Jurkat, Clone E6-1 (cell line): ENCODE data around the gene TPR.

ENCODE experiments used
- DNase-seq: peaks from one replicate; pipeline ENCODE4 v3.0.0-alpha.2; 2011; ENCODE audit warnings: low read depth, low spot score
- H3K4me3 ChIP-seq: 2 replicates; pipeline ENCODE4 v1.5.1; 2011; ENCODE audit warnings: mild to moderate bottlenecking, low read length, control low read depth, moderate library complexity

TPR gene

DNA sequence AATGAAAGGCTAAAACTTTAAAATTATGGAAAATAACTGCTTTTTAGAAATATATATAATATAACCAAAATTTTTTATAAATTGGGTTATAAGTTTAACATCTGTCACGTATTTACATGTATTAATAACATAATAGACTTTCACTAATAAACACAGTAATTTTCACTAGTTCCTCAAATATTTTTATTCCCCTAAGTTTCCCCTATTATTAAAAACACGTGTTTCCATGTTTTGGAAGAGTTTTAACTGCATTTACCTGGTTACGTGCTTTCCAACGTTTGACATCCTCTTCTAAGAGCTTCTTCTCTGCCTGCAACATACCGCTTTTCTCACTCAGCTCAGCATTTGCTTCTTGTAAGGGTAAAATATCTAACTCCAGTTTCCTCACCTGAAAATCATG, 34.3 kb downstream of the TPR start:
- H3K4me3 ChIP-seq, result no peak overlapping the region
- DNase-seq, result no peak

DNA sequence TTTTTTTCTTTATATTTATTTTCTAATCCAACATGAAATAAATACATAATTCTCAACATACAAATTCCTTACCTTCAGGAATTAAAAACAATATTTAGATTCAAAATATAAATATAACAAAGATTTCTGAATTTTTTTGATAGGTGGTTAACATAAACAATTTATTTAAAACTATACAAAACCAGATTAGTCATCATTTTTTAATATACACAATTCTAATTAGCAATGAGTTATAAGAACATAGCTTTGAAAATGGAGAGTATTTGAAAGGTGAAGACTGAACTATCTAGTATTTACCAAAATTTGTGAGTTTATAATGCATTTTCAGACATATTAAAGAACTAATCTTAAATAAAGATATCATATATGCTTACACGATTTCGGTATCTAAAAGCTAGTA, 37.5 kb downstream of the TPR start:
- no peak overlapping the region for H3K4me3 ChIP-seq
- no peak for DNase-seq

DNA sequence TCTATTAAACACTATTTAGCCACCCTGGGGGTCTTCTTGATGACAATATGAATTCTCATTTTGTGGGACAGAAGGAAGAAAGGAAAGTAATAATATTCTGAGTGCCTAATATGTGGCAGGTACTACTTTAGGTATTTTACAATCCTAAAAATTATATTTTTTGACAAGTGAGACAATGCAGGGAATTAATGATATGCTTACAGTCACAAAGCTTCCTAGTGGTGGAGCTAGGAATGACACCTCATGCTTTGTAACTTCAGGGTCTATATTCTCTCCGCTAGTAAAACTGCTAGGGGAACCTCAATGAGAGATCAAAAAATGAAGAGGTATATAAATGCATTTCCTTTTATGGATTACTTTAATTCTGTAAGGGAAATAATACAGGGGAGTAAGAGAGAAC, 44.3 kb downstream of the TPR start:
- DNase-seq, result no peak
- no peak overlapping the region for H3K4me3 ChIP-seq

DNA sequence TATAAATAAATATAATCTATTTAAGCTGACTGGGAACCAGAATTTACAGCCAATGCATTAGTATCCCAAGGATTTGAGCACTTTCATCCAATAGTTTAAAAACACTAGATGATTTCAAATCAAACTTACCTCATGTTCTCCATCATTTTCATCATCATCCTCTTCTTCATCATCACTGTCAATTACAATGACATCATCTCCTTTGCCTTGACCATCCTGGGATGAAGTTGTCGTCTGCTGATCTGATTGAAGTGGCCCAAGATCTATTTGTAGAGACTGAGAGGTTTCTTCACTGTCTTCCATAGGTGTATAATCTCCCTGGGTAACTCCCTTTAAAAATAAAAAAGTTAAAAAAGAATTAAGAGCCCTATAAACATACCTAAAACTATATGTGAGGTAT, 47.7 kb downstream of the TPR start:
- DNase-seq, result no peak
- no peak overlapping the region for H3K4me3 ChIP-seq

DNA sequence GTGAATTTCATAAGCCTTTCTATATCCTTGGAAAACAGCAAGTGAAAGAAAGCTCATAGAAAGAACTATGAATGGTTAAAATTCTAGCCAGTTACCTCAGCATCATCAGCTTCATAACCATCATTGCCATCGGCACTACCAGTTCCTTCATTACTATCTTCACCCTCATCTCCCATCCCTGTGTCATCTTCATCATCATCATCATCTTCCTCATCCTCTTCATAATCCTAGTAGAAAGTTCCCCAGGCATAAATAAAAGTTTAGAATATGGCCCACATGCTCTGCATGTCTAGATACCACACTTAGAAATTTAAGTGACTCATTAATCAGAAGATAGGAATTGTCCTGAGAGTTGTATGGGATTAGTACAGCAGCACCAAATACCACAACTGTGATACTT, 49.0 kb downstream of the TPR start:
- no peak overlapping the region for H3K4me3 ChIP-seq
- no peak for DNase-seq

DNA sequence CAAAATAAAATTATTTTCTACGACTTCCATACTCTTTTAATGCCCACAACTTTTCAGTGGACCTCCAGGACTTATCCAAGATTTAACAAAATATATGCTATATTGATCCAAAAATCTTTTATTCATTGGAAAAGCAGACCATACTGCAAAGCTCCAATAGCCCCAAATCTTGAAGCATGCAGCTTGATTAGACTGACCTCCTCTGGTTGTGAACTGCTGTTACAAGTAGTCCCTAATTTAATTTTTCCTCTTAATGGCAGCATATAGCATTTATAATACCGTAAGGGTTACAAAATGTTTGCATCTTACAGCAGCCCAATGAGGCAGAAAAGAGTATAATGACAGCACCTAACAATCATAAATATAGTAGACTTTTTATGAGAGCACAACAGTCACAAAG, 49.8 kb downstream of the TPR start:
- no peak overlapping the region for H3K4me3 ChIP-seq
- no peak for DNase-seq

DNA sequence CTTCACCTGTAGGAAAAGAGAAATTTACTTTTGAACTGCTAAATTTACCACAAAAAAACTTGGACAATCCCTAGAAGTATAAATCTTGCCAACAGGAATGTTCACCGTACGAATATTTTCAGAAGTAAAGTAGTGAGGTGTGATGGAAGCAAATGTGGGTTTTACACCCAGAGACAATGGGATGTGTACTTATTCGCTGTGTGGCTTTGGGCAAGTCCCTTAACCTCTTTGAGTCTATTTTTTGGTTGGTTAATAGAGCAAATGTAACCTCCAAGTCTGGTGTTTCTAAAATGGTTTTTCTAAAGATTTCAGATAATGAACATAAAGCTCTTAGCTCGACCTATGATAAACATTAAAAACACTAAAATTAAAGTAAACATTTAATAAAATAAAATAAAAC, 51.2 kb downstream of the TPR start:
- DNase-seq, result no peak
- no peak overlapping the region for H3K4me3 ChIP-seq

DNA sequence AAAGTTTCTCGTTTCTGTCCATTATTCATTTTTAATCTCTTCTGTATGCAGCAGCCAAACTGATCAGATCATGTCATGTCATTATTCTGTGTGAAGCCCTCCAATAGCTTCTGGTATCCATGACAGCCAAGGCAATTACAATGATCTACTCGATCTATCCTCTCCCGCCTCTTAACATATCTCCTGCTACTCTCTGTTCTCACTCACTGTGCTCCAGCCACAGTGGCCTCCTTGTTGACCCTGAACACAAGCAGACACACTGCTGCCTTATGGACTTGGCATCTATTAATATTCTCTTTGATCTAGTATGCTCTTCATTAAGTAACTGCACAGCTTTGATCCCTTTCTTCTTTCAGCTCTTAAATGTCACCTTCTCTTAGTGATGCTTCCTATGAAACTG, 59.5 kb downstream of the TPR start:
- DNase-seq, result no peak
- no peak overlapping the region for H3K4me3 ChIP-seq

DNA sequence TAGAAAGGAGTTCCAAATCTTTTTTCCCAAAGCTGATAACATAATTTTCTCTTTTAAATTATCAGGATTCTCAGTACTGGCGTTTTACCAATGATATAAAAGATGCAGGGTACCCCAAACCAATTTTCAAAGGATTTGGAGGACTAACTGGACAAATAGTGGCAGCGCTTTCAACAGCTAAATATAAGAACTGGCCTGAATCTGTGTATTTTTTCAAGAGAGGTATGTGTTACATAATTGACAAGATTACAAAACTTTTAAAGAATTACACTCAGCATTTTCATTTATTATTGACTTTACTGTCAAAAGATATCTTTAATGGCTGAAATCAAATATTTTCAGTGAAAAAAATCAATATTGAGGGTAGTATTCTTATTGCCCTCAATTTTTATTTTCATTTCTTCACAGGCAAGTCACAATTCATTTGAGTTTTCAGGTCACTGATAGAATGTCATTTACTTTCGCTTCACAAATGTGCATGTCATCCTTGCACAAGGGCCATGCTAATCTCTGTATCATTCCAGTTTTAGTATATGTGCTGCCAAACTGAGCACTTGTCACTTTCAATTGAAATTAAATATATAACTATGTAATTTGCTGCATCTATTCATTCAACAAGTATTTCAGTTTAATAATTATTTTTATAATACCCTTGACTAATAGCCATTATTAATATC, 63.5 kb downstream of the TPR start:
- H3K4me3 ChIP-seq, result no peak overlapping the region
- no peak for DNase-seq

DNA sequence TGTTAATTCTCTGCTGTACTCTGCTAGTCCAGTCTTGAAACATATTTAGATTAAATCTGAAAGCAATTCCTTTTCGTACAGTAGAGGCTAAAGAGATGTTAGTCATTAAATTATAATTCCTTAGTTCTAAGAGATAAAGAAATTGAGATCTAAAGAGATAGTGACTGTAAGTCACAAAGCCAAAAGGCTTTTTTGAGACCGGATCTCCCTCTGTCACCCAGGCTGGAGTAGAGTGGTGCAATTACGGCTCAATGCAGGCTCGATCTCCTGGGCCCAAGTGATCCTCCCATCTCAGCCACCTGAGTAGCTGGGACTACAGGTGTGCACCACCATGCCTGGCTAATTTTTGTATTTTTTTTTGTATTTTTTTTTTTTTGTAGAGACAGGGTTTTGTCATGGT, 64.7 kb downstream of the TPR start:
- no peak for DNase-seq
- H3K4me3 ChIP-seq, result no peak overlapping the region

DNA sequence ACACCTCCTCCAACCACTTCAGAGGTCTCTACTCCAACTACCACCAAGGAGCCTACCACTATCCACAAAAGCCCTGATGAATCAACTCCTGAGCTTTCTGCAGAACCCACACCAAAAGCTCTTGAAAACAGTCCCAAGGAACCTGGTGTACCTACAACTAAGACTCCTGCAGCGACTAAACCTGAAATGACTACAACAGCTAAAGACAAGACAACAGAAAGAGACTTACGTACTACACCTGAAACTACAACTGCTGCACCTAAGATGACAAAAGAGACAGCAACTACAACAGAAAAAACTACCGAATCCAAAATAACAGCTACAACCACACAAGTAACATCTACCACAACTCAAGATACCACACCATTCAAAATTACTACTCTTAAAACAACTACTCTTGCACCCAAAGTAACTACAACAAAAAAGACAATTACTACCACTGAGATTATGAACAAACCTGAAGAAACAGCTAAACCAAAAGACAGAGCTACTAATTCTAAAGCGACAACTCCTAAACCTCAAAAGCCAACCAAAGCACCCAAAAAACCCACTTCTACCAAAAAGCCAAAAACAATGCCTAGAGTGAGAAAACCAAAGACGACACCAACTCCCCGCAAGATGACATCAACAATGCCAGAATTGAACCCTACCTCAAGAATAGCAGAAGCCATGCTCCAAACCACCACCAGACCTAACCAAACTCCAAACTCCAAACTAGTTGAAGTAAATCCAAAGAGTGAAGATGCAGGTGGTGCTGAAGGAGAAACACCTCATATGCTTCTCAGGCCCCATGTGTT, 66.6 kb downstream of the TPR start:
- no peak overlapping the region for H3K4me3 ChIP-seq
- DNase-seq, result peak; percentile 68

DNA sequence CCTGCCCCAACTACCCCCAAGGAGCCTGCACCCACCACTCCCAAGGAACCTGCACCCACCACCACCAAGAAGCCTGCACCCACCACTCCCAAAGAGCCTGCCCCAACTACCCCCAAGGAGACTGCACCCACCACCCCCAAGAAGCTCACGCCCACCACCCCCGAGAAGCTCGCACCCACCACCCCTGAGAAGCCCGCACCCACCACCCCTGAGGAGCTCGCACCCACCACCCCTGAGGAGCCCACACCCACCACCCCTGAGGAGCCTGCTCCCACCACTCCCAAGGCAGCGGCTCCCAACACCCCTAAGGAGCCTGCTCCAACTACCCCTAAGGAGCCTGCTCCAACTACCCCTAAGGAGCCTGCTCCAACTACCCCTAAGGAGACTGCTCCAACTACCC, 67.6 kb downstream of the TPR start:
- no peak overlapping the region for H3K4me3 ChIP-seq
- DNase-seq, result no peak

DNA sequence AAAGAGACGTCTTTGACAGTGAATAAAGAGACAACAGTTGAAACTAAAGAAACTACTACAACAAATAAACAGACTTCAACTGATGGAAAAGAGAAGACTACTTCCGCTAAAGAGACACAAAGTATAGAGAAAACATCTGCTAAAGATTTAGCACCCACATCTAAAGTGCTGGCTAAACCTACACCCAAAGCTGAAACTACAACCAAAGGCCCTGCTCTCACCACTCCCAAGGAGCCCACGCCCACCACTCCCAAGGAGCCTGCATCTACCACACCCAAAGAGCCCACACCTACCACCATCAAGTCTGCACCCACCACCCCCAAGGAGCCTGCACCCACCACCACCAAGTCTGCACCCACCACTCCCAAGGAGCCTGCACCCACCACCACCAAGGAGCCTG, 68.5 kb downstream of the TPR start:
- no peak overlapping the region for H3K4me3 ChIP-seq
- peak; percentile 84 for DNase-seq

DNA sequence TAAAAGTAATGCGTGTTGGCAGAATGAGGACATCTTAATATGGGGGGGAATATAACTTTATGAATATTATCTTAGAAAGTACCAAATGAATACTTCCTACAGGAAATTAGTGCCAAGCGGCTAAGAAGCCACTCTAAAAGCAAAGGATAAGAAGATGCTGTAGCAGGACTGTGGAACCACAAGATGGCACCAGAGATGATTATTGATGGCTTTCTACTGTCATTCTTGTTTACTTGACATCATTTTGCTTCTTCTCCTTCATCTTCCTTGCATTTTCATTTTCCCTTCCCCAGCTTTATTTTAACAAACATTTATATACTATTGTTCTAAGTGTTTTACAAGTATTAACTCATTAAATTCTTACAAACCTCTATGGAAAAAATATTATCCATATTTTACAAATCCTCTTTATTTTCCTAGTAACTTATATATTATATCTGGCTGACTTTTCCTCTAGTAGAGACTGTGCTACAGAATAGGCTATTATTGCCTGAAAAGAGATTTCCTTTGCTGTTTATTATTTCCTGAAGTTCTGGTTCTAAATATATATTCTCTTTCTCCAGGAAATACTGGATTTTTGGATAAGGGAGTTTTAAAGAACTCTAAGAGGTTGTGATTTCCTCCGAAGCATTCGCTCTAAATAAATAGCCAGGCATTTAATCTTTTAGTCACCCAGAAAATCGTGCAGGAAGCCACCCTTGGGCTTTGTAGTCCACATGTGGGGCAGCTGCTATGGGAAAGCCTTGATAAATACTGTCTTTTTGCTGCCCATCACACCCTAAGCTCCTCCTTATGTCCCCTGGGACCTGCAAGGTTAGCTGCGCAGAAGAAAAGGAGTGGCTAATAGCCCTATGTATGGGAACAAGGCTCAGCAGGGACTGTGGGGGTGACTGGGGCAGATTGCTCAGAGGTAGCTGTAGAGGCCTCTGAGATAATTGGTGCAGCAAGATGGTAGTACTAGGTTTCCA, 69.8 kb downstream of the TPR start:
- DNase-seq, result peak; percentile 79

DNA sequence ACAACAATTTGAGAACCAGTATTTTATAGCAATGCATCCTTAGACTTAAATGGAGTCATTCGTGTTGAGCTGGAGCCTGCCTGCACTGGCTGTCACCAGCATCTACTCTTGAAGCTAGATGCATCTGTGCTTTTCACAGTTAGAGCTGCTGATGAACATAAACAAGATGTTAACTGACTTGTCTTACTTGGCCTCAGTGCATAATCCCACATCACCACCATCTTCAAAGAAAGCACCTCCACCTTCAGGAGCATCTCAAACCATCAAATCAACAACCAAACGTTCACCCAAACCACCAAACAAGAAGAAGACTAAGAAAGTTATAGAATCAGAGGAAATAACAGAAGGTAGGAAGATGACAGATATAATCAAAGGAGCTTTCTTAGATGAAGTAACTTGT, 71.1 kb downstream of the TPR start:
- no peak overlapping the region for H3K4me3 ChIP-seq

More for the DNA sequence above, 69.8 kb downstream of the TPR start:
- H3K4me3 ChIP-seq, result no peak overlapping the region

DNA sequence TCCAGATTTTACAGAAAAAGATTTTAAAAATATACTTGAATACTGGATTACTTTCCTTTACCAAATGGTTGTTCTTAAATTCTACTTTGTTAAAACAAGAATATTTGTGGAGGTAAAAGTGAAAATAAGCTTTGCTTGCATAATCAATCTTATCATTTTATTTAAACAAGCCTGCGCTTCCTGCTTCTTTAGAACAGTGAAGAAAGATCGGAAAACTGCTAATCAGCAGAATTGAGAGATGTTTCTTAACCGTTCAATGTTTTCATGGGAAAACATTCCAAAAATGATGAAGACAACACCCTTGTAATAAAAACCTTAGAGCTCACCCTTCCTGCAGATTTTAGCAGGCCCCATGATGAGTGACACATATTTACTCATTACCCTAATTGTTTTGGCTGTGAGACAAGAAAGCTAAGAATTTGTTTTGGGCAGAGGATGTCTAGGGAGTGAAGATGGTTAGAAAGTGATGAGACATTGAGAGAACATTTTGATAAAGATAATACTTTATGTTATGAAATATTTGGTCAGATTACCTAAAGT, 72.6 kb downstream of the TPR start:
- DNase-seq, result no peak
- no peak overlapping the region for H3K4me3 ChIP-seq

More for the DNA sequence above, 71.1 kb downstream of the TPR start:
- peak; percentile 95 for DNase-seq

DNA sequence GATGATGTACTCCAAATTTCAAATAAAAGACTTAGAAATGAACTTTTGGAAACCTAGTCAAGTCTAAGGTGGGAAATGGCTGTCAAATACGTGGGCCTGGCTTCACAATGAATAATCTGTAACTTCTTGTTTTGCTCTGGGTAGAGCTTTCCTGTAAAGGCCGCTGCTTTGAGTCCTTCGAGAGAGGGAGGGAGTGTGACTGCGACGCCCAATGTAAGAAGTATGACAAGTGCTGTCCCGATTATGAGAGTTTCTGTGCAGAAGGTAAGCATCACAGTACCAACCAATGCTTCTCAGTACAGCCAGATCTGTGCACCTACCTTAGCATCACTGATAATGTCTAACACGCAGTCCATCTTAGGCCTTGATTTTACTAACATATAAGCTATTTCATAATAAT, 73.6 kb downstream of the TPR start:
- DNase-seq, result no peak
- no peak overlapping the region for H3K4me3 ChIP-seq

DNA sequence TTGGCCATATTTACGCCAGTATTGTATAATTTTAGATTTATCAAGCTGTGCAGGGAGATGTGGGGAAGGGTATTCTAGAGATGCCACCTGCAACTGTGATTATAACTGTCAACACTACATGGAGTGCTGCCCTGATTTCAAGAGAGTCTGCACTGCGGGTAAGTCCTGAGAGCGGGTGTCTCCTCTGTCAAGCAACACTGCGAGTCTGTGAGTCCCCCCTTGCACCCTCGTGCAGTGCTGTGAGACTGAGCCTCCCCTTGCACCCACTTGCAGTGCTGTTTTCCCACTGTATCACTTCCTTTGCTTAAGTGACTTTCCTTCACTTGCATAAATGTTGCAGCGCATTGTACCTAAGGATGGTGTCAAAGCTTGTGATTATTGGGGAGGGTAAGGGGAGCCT, 75.0 kb downstream of the TPR start:
- H3K4me3 ChIP-seq, result no peak overlapping the region
- no peak for DNase-seq

DNA sequence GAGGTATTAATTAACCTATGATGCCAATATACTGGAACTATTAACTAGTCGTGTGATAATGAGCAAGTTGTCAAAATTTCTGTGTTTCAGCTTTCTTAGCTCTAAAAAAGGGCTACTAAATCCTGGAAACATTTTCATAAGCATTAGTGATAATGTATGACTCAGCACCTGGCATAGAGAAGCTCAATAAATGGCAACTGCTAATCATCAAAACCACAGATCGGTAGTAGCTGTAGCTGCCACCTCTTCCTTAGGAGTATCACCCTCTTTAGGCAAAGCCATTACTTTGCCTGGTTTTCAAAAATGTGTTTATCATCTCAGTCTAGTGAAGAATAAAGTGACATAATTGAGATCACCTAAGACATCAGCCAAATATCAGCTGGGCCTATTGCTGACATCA, 75.5 kb downstream of the TPR start:
- H3K4me3 ChIP-seq, result no peak overlapping the region
- no peak for DNase-seq

DNA sequence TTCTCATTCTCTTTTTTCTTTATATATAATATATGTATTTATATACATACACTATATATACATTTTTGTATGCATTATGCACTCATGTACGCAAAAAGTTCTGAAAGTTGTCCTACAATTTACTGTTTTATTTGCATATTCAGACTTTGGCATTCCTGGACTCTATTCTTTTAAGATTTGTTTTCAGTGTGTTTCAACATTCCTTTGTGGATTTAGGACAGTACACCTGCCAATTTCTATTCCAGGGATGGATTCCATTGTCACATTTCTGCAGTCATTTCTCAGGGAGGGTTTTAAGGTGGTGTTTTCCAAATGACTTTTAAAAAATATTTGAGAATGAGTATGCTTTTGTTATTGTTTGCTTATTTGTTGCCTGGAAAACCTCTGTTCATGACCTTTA, 76.2 kb downstream of the TPR start:
- no peak overlapping the region for H3K4me3 ChIP-seq
- no peak for DNase-seq
